Nephron progenitor cell (in vitro differentiated cells): ENCODE measurements around the gene SGCA.

Source experiments
- DNase-seq: peaks from one replicate; pipeline ENCODE4 v3.0.0; 2021
- H3K27ac Mint-ChIP-seq: 2 replicates; pipeline ENCODE4 v1.8.0; 2021; ENCODE audit warnings: mild to moderate bottlenecking, moderate library complexity, mixed read lengths
- H3K27me3 Mint-ChIP-seq: 2 replicates; pipeline ENCODE4 v1.8.0; 2021; ENCODE audit warnings: mild to moderate bottlenecking, low read depth, mixed read lengths; ENCODE audit not compliant: poor library complexity
- H3K36me3 Mint-ChIP-seq: 2 replicates; pipeline ENCODE4 v1.8.0; 2021; ENCODE audit warnings: low read depth, mixed read lengths
- H3K4me1 Mint-ChIP-seq: 2 replicates; pipeline ENCODE4 v1.8.0; 2021; ENCODE audit warnings: mixed read lengths
- H3K4me3 Mint-ChIP-seq: 2 replicates; pipeline ENCODE4 v1.8.0; 2021; ENCODE audit warnings: mild to moderate bottlenecking, moderate library complexity, mixed read lengths
- H3K9me3 Mint-ChIP-seq: 2 replicates; pipeline ENCODE4 v1.8.0; 2021; ENCODE audit warnings: mild to moderate bottlenecking, moderate library complexity, mixed read lengths
- TF ChIP-seq, protein P1 (sequence below): fragments of 200-600 bp; sonication (generic); IDR thresholded peaks from 2 replicates; pipeline ENCODE4 v1.5.0; 2021; ENCODE audit warnings: antibody characterized with exemption

SGCA gene

DNA sequence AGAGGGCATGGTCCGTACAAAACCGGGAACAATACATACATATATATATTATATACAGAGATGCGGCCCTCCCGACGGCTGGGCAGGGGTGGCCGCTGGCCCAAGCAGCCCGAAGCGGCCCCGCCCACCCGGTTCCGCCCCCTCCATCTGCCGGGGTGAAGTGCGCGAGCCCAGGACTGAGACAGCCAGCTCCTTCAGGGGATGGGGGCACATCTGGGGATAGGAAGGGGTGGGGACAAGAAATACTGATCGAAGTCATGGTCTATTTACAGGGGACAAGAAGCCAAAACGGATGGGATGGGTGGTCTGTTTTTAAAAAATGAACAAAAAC, 32.1 kb upstream of the SGCA start:
- TF ChIP-seq, protein P1, sequence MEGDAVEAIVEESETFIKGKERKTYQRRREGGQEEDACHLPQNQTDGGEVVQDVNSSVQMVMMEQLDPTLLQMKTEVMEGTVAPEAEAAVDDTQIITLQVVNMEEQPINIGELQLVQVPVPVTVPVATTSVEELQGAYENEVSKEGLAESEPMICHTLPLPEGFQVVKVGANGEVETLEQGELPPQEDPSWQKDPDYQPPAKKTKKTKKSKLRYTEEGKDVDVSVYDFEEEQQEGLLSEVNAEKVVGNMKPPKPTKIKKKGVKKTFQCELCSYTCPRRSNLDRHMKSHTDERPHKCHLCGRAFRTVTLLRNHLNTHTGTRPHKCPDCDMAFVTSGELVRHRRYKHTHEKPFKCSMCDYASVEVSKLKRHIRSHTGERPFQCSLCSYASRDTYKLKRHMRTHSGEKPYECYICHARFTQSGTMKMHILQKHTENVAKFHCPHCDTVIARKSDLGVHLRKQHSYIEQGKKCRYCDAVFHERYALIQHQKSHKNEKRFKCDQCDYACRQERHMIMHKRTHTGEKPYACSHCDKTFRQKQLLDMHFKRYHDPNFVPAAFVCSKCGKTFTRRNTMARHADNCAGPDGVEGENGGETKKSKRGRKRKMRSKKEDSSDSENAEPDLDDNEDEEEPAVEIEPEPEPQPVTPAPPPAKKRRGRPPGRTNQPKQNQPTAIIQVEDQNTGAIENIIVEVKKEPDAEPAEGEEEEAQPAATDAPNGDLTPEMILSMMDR = no peak
- peak; percentile 44 for DNase-seq
- peaks cover 22% of the 10 kb centered on the region for H3K36me3 Mint-ChIP-seq
- no peak overlapping the region for H3K27ac Mint-ChIP-seq
- peaks cover 37% of the 10 kb centered on the region for H3K4me1 Mint-ChIP-seq
- H3K9me3 Mint-ChIP-seq = no peaks in the 10 kb centered on the region
- peaks cover 15% of the 10 kb centered on the region for H3K27me3 Mint-ChIP-seq
- no peak overlapping the region for H3K4me3 Mint-ChIP-seq

DNA sequence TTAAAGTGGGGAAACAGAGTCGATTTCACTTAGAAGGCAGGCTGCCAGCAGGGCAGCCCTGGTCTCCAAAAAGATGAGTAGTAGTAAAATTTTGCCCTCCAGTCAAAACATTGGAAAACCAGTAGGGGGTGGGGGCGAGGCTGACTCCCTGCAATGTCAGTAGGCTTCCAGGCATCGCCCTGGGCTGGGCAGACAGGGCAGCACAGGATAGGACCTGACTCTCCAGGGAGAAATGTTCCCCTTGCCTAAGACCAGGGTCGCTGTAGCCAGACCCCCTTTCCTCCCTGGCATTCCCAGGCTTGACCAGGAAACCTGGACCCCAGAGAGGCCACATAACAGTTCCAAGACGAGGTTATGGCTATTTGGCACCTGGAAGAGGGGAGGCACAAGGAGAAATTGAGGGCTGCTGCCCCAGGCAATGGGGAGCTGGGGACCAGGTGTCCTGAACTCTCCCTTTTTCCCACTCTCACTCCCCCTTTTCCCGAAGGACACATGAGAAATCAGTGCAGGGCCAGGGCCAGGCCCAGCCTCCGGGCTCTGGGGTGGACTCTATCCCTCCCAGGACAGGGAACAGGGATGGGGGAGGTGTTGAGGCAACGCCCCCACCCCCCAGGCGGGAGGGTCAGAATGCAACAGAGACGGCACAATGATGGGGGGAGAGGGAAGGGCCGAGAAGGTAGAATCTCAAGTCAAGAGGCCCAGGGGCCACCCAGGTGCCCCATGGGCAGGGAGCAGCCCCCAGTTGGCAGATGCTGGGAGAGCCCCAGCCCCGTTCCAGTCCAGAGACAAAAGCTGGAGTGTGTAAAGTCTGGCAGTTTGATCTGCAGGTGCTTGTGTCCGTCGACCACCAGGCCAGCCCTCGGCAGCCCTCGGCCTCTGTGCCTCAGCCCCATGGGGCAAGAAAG, 31.3 kb upstream of the SGCA start:
- Mint-ChIP-seq H3K27ac (no peak overlapping the region), H3K4me1 (peaks cover 35% of the 10 kb centered on the region), H3K27me3 (peaks cover 14% of the 10 kb centered on the region), H3K4me3 (no peak overlapping the region), H3K9me3 (no peaks in the 10 kb centered on the region), H3K36me3 (peaks cover 30% of the 10 kb centered on the region)
- TF ChIP-seq, protein P1 = no peak
- no peak for DNase-seq

DNA sequence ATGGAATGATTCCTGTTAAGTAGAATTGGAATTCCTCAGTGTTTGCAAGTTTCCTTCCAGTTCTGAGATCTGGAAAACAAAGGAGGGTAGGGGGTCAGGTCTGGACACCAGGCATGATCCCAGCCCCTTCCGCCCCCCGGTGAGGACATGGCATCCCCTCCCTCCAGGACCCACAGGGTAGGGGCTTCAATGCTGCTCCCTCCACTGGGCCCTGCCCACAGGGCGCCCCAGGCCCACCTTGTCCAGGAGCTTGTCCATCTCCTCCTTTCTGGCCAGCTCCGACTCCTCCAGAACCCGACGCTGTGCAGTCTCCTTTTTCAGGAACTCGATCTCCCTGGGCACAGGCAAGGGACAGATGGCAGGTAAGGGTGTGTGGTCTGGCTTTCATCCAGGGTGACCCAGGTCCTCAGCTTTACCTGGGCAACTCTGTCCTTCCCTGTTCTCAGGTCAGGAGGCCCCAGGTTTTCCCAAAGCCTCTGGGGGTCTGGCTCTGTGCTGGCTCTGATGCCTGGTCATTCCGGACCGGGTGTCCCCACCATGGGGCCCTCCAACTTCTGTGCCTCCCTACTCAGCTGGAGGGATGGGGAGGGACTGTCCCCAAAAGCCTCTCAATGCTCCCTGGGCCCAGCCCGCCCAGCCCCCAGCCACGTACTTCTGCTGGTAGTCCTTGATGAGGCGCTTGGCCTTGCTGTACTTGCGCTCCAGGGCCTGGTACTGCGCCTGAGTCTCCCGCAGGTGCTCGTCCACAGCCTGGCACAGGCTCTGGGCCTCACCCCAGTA, 30.3 kb upstream of the SGCA start:
- no peak overlapping the region for H3K27ac Mint-ChIP-seq
- no peaks in the 10 kb centered on the region for H3K9me3 Mint-ChIP-seq
- H3K4me1 Mint-ChIP-seq = peaks cover 34% of the 10 kb centered on the region
- DNase-seq = no peak
- H3K36me3 Mint-ChIP-seq = peaks cover 40% of the 10 kb centered on the region
- TF ChIP-seq, protein P1 = no peak
- no peak overlapping the region for H3K4me3 Mint-ChIP-seq
- peaks cover 14% of the 10 kb centered on the region for H3K27me3 Mint-ChIP-seq

DNA sequence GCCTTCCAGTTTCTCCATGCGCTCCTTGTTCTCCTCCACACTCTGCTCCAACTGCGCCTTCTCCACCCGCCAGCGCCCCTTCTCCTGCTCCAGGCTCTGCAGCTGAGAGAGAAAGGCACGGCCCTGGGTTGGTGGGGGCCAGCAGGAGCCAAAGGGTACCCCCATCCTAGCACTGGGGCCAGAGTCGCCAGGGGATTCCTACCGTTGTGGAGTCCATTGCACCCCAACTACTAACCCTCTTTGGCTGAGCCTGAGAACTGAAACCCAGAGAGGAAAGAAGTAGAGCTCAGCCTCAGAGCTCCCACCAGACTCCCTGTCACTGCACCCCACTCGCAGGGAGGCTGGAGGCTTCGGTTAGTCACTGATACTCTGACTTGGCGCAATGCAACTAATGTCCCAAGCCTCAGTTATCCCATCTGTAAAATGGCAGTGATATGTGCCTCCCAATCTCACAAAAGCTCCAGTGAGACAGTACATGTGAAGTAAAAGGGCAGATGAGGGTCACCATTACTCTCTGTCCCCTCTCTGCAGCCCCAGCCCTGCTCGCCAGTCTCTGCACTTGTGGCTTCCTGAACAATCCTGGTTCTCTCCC, 29.6 kb upstream of the SGCA start:
- TF ChIP-seq, protein P1 = no peak
- no peaks in the 10 kb centered on the region for H3K9me3 Mint-ChIP-seq
- H3K36me3 Mint-ChIP-seq = peaks cover 47% of the 10 kb centered on the region
- peaks cover 14% of the 10 kb centered on the region for H3K27me3 Mint-ChIP-seq
- H3K27ac Mint-ChIP-seq = no peak overlapping the region
- peaks cover 28% of the 10 kb centered on the region for H3K4me1 Mint-ChIP-seq
- no peak overlapping the region for H3K4me3 Mint-ChIP-seq
- no peak for DNase-seq

DNA sequence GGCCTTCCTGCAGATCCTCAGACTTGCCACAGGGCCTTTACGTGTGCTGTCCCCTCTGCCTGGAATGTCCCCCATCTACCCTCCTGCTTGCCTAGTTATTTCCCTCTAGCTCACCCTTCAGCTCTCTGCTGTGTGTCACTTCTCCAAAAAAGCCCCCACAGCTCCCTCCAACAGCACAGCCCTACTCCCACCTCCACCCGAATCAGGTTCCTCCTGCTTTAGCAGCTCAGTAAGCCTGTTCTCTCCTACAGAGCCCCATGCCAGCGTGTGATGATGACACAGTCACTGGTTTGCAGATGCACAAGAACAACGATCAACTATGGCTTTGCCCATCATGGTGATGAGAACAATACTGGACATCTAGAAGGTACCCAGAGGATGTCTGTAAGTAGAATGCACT, 28.8 kb upstream of the SGCA start:
- Mint-ChIP-seq H3K9me3 (no peaks in the 10 kb centered on the region), H3K4me3 (no peak overlapping the region), H3K27ac (no peak overlapping the region), H3K27me3 (peaks cover 10% of the 10 kb centered on the region), H3K4me1 (peaks cover 22% of the 10 kb centered on the region), H3K36me3 (peaks cover 55% of the 10 kb centered on the region)
- TF ChIP-seq, protein P1 = no peak
- no peak for DNase-seq
